ENCODE measurements around the gene MAP1B.

- no peak for TF ChIP-seq BHLHE40 (IDR thresholded peaks at IDR 0.05; ENCODE audit: borderline replicate concordance)
- no peak for TF ChIP-seq FOXA1 (IDR thresholded peaks at IDR 0.05)
- no peak for TF ChIP-seq ARNT (IDR thresholded peaks at IDR 0.05)
- TF ChIP-seq L3MBTL2 (conservative IDR thresholded peaks at IDR 0.05), result no peak
- no peak for TF ChIP-seq HDGF (IDR thresholded peaks at IDR 0.05; ENCODE audit: borderline replicate concordance)
- TF ChIP-seq SP1 (IDR thresholded peaks at IDR 0.05), result no peak
Observed at GRCh38 chr5:72182686-72183085, 75.4 kb downstream of the MAP1B start.
